PC-9 (cell line): ENCODE measurements around the gene ALDH4A1.

Experiments used
- EZH2 ChIP-seq: fragments of 200-600 bp; sonication (generic); IDR thresholded peaks from 2 replicates; pipeline ENCODE4 v1.8.0; 2017; ENCODE audit warnings: antibody characterized with exemption, low read depth
- TF ChIP-seq, protein P1 (sequence below): fragments of 200-600 bp; sonication (generic); conservative IDR thresholded peaks from 2 replicates; pipeline ENCODE4 v1.6.1; 2017; ENCODE audit warnings: mixed run types, antibody characterized with exemption, mild to moderate bottlenecking, moderate library complexity

GRCh38 chr1:18947570-18947969 lies 45.2 kb upstream of the ALDH4A1 start:
- TF ChIP-seq, protein P1, sequence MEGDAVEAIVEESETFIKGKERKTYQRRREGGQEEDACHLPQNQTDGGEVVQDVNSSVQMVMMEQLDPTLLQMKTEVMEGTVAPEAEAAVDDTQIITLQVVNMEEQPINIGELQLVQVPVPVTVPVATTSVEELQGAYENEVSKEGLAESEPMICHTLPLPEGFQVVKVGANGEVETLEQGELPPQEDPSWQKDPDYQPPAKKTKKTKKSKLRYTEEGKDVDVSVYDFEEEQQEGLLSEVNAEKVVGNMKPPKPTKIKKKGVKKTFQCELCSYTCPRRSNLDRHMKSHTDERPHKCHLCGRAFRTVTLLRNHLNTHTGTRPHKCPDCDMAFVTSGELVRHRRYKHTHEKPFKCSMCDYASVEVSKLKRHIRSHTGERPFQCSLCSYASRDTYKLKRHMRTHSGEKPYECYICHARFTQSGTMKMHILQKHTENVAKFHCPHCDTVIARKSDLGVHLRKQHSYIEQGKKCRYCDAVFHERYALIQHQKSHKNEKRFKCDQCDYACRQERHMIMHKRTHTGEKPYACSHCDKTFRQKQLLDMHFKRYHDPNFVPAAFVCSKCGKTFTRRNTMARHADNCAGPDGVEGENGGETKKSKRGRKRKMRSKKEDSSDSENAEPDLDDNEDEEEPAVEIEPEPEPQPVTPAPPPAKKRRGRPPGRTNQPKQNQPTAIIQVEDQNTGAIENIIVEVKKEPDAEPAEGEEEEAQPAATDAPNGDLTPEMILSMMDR: no peak
- no peak for TF ChIP-seq EZH2
